ENCODE data around the gene EHBP1.

Gene EHBP1

GRCh38 chr2:62940697-62941096 is 235.2 kb downstream of the EHBP1 start (continued):
- TF ChIP-seq ZNF518A (tag by site-specific recombination; conservative IDR thresholded peaks at IDR 0.05; ENCODE audit: low read depth) (no peak), ZNF391 (tag by site-specific recombination; IDR thresholded peaks at IDR 0.05; ENCODE audit: borderline replicate concordance, low read depth) (no peak), ZNF747 (tag by site-specific recombination; IDR thresholded peaks at IDR 0.05) (no peak), ZNF37A (tag by site-specific recombination; IDR thresholded peaks at IDR 0.05) (no peak)

GRCh38 chr2:62941413-62941812 is 235.9 kb downstream of the EHBP1 start:
- CTCF ChIA-PET = interaction anchor here (1.0 kb wide), 1 partner anchor 248 kb away, joined by 3 read pairs; no protein-coding TSS in a partner anchor
- TF ChIP-seq ZNF416 (tag by site-specific recombination; IDR thresholded peaks at IDR 0.05) (no peak), ZBTB17 (tag by site-specific recombination; IDR thresholded peaks at IDR 0.05) (no peak), ZNF37A (tag by site-specific recombination; IDR thresholded peaks at IDR 0.05) (no peak), ZNF654 (tag by site-specific recombination; IDR thresholded peaks at IDR 0.05; ENCODE audit: low read depth) (0 out of 2 replicates have a peak, but pooled peaks have one; percentile 19), ZNF274 (IDR thresholded peaks at IDR 0.05; ENCODE audit: low read length) (no peak), ZNF274 (tag by site-specific recombination; IDR thresholded peaks at IDR 0.05; ENCODE audit: borderline replicate concordance) (no peak)

GRCh38 chr2:62944362-62944761 is 238.8 kb downstream of the EHBP1 start:
- H3K27ac ChIP-seq (ENCODE audit: extremely low read depth, low read depth, low read length) = no peak overlapping the region
- CTCF ChIA-PET = interaction anchor here (0.6 kb wide), 1 partner anchor 156 kb away, joined by 3 read pairs; no protein-coding TSS in a partner anchor
- H3K4me3 ChIP-seq (ENCODE audit: low read depth, low read length) = no peak overlapping the region
- H3K4me1 ChIP-seq (ENCODE audit: control insufficient read depth, insufficient read depth, low read length) = no peaks in the 10 kb centered on the region
- POLR2A ChIA-PET = no interaction called here
- TF ChIP-seq ZFP37 (tag by site-specific recombination; IDR thresholded peaks at IDR 0.05) = no peak
- no peak for TF ChIP-seq ZNF677 (tag by site-specific recombination; IDR thresholded peaks at IDR 0.05)
- TF ChIP-seq ZNF830 (tag by site-specific recombination; IDR thresholded peaks at IDR 0.05; ENCODE audit: low read depth) = no peak
- no peak for TF ChIP-seq ZNF174 (tag by site-specific recombination; IDR thresholded peaks at IDR 0.05)
- TF ChIP-seq ZNF560 (tag by site-specific recombination; IDR thresholded peaks at IDR 0.05; ENCODE audit: borderline replicate concordance) = no peak
- TF ChIP-seq ZNF394 (tag by site-specific recombination; IDR thresholded peaks at IDR 0.05; ENCODE audit: borderline replicate concordance) = no peak
- no peak for TF ChIP-seq ZNF580 (tag by site-specific recombination; IDR thresholded peaks at IDR 0.05)
- TF ChIP-seq ZNF621 (tag by site-specific recombination; IDR thresholded peaks at IDR 0.05) = no peak
- TF ChIP-seq ZFP41 (tag by site-specific recombination; IDR thresholded peaks at IDR 0.05; ENCODE audit: borderline replicate concordance) = no peak
- TF ChIP-seq ATF2 (tag by site-specific recombination; IDR thresholded peaks at IDR 0.05; ENCODE audit: low read depth) = no peak
- no peak for TF ChIP-seq YY2 (tag by site-specific recombination; IDR thresholded peaks at IDR 0.05)
- TF ChIP-seq ZBTB20 (tag by site-specific recombination; IDR thresholded peaks at IDR 0.05) = no peak
- H3K9me3 ChIP-seq (ENCODE audit: control insufficient read depth, insufficient read depth, low read depth, low read length) = no peaks in the 10 kb centered on the region
- no peaks in the 10 kb centered on the region; a peak in 1 of 3 replicates for H3K36me3 ChIP-seq (ENCODE audit: control insufficient read depth in 2 of 2, insufficient read depth in 1 of 2, low read length in 2 of 2)

More at GRCh38 chr2:62941413-62941812, 235.9 kb downstream of the EHBP1 start:
- POLR2A ChIA-PET = interaction anchor here (0.5 kb wide), 1 partner anchor 119 kb away, joined by 3 read pairs; no protein-coding TSS in a partner anchor
- no peak overlapping the region for H3K4me3 ChIP-seq (ENCODE audit: low read depth, low read length)
- no peaks in the 10 kb centered on the region; a peak in 1 of 3 replicates for H3K36me3 ChIP-seq (ENCODE audit: control insufficient read depth in 2 of 2, insufficient read depth in 1 of 2, low read length in 2 of 2)
- no peak overlapping the region for H3K27ac ChIP-seq (ENCODE audit: extremely low read depth, low read depth, low read length)
- no peaks in the 10 kb centered on the region for H3K4me1 ChIP-seq (ENCODE audit: control insufficient read depth, insufficient read depth, low read length)
- no peaks in the 10 kb centered on the region for H3K9me3 ChIP-seq (ENCODE audit: control insufficient read depth, insufficient read depth, low read depth, low read length)
